ENCODE results near the gene ADGRL1.
A peak's percentile ranks its signal among the peaks of the same experiment; 100 is the strongest.

The ADGRL1 gene

DNA sequence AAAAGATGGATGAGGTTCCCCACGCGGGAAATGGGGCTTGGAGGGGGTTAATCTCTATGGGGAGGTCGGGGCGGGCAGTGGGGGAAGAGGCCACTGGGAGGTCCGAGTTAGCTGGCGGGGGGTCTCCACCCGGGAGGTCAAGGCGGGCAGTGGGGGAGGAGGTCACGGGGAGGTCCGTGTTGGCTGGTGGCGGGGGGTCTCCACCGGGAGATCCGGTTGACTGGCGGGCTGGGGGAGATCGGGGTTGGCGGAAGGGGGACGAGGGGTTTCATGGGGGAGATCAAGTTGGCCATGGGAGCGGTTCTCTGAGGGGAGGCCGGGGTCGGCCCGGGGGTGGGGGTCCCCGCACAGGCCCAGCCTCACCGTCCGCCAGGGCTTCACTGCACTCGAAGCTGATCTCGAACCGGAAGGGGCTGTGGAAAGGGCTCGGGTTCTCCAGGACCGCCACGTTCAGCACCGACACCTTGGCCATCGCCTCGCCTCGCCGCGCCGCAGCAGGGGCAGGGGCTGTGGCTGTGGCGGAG lies 69.9 kb downstream of the ADGRL1 start:
- no peak for DNase-seq

DNA sequence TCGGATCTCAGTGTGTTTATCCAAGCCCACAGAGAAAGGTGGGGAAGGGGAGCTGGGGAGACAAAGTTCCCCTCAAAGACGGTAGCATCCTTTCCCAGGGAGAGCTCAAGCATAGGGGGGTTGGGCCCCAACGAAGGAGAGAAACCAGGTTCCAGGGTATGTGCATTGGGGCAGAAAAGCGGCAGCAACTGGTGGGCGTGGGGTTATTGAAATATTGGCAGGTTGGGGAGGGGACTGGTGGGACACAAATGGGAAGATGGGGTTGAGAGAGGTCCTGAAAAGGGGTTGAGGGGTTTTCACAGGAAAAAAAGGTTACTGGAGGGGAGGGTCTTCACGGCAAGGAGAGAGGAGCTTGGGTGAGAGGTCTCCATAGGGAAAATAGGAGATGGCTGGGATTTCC lies 70.6 kb downstream of the ADGRL1 start:
- DNase-seq = no peak

DNA sequence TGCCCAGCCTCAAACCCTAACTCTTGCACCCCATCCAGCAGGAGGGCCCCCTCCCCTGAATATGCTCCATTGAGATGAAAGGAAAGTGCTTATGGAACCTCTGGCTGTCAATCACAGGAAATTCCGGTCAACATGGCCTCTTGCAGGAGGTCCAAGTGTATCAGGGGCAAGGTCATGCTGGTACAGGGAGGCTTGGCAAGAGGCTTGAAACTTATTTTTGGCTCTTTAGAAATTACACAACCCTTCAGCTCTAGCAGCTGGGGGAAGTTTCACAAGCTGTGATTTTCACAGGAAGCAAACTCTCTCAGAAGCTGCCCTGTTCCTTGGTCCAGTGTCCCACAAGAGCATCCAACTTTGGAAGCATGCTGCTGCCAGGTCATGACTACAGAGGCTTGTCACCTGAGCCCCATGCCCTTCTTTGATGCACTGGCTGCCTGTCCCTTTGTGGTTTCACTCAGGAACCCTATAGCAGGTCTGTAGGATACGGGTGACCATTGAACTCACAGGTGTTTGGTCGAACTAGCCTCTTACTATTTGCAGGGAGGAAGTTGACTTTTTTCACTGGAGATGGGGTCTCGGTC lies 78.0 kb downstream of the ADGRL1 start:
- no peak for DNase-seq

DNA sequence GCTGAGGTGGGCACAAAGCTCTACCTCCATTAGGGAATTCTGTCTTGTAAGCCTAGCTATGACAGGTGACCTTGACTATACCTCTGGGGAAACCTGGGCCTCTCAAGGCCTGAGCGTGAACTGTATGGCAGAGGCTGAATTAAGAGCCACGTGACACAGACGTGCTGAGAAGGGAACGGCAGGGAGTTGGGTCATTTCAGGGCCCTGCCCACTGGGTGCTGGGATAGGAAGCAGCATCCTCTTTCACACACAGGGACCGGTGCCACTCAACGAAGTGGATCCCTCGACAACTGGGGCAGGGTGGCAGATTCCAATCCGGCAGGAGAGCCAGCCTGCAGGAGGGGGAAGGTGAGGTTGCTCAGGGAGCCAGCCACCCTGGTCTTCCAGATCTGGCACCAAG lies 78.8 kb downstream of the ADGRL1 start:
- DNase-seq = no peak

DNA sequence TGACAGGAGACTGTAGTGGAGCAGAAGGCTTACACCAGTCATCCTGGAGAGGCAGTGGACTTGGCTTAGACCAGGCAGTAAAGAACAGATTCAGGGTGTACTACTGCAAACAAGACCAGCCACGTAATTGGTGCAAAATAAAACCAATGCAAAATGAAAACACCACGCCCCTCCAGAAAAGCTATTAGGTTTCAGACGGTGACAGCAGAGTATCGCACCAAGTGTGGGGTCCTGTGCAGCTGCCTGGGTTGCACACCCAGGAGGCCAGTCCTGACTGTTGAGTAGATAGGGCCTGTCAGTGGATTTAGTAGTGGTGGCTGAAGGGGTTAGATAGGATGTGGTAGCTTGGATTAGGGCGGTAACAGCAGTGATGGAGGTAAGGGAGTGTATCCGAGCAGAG lies 83.0 kb downstream of the ADGRL1 start:
- no peak for DNase-seq

DNA sequence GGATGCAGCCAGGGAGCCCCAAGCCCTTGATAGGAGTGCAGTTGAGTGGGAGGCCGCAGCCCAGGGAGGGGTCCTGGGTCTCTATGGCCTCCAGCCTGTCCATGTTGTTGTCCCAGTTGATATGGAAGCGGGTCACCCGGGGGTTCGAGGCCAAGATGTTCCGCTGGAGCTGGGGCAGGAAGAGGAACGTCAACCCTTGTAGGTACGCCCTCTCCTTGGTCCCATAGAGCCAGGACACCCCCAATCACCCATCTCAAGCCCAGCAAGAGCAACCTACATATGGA lies 85.5 kb downstream of the ADGRL1 start:
- no peak for DNase-seq

DNA sequence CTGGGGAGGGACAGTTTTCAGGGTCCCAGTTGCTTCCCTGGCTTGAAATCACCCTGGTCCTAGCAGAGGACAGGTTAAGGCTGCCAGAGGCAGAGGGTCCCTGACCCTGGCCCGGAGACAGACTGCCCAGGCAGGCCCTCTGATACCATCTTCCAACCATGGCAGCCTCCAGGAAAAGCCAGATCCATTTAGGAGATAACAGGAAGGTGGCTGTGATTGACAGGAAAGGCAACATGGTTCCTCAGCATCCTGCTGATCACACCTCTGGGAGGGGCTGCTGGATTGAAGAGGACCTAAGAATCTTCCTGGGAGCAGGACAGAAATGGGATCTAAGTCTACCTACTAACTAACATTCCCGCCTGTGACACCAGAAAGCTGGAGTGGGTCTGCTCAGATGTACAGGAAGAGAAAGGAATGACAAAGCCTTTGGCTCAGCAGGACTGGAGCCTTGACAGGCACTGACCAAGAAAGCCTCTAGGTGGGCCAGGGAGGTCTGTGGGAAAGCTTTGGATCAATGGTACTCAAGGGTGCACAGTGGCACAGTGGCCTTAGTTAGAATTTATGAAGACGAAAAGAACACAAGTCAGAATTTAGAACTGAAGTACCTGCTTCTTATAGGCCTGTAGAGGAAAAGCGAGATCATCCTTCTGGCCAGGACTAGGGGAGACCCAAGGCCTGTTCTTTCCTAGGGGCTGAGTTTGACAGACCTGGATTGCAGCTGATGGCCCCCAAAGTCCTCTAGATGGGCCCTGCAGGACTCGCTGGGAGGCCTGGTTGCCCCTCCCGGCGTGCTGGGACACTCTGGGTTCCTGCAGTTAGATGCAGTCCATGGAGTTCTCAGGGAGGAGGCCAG lies 86.1 kb downstream of the ADGRL1 start:
- DNase-seq = no peak

DNA sequence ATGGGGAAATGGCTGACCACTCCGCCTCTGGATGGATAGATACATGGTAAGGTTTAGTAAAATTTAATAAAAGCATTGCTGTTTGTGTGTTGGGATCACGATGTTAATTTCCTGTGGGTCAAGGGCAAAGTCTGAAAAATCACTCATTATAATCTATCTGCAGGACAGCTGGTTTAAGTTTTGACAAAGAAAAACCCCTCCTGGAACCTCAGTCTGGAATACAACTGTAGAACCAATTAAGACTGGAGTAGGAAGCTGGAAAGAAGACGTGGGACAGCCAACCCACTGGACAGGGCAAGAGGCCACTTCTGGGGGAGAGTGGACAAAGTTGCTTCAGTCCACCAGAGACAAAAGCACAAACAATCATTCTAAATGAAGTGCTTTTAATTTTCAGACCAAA lies 86.8 kb downstream of the ADGRL1 start:
- DNase-seq = no peak

DNA sequence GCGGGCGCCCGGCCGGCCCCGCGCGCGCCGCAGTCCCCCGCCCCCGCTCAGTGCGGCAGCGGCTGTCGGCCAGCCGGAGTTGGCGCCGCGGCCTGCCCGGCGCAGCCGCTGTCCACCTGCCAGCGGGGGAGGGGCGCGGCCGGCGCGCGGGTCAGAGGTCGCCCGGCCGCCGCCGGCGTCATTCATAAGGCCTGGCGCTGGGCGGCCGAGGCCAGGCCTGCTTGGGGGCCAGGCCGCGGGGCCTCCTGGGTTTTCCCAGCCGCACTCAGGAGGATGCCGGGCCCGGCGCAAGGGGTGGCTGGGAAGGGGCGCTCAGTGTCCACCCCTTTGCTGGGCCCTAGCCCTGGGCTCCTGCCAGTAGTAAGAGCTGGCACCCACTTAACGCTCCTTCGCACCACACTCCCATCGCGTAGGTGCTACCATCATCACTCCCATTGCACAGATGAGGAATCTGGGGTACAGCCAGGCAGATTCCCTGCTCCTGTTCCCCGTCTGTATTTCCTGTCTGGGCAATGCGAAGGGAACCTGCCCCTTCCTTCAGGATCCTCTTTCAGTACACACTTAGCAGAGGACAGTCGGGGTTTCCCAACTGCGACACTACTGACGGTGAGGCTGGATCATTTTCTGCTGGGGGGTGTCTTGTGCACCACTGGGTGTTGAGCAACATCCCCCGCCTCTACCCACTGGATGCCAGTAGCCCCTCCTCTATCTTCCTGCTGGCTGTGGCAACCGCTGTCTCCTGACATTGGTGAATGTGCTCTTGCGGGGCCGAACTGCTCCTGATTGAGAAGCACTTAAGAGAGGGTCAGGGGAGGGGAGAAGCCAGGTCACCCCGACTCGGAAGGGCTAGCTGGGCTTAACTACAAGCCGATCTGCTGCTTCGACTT lies 87.6 kb downstream of the ADGRL1 start:
- DNase-seq = peak; percentile 57

DNA sequence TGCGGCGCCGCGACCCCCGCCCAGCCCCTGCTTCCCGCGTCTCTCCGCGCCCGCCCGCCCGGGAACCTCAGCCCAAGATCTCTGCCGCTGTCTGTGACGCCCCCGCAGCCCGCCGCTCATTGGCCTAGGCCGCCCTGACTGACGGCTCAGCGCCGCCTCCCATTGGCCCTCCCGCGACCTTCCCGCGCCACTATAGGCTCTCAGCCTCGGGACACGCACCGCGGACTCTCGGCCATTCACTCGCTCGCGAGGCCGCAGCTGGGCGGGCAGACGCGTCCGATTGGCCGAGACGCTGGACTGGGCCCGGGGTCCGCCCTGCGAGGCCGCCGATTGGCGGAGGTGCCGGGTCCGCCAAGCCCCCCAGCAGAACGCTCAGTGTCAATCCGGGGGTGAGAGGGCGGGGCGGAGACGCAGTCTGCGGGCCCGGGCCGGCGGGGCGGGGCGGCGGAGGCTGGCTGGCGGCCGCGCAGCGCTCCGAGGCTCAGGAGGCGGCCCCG lies 88.3 kb downstream of the ADGRL1 start, which contains the start of gene PRKACA:
Gene PRKACA, minus strand, starts transcription at position 95 of the 497 bp plus-strand sequence. CDS start 215 bp downstream, outside the sequence.
- DNase-seq = peak; percentile 98

DNA sequence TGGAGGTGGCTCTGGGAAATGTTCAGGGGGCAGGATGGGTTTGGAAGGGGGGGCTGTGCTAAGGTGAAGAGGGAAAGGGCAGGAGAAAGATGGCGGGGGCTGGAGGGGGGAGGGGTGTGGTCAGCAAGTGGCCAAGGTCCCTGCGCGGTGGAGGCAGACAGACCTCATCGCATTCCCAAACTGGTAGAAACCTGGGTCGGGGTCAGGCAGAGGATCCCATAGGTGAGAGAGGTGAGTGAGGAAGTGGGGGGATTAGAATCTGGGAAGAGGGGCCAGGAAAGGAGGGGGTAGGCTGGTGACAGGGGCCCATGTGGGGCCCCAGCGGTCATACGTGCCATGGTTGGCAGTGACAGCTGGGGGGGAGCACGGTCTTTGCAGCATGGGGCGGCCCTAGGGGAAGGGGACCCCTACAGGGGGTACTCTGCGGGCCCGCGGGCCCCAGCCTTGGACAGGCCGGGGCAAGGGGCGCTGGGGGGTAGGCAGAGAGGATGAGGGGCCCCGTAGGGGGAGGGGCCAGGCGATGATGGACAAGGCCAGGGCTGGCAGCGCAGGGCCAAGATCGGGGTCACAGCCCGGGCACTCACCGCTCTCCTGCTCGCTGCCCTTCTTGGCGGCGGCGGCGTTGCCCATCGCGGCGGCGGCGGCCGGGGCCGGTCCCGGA lies 88.9 kb downstream of the ADGRL1 start:
- DNase-seq = no peak

DNA sequence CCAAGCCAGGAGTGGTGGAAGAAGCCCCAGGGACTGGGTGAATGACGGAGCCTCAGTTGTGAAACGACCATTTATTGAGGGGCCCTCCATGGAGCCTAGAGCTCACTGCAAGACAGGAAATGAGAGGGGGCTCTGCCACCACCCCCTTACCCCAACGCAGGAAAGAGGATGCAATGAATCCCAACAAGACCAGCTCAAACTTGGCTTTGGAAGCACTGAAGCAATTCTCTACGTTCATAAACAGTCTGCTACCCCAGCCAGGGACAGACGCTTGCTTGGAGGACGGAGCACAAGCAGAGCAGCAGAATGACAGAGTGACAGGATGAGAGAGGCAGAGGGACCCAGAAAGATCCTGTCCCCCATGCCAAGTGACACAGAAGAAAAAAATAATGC lies 89.4 kb downstream of the ADGRL1 start:
- DNase-seq = no peak

DNA sequence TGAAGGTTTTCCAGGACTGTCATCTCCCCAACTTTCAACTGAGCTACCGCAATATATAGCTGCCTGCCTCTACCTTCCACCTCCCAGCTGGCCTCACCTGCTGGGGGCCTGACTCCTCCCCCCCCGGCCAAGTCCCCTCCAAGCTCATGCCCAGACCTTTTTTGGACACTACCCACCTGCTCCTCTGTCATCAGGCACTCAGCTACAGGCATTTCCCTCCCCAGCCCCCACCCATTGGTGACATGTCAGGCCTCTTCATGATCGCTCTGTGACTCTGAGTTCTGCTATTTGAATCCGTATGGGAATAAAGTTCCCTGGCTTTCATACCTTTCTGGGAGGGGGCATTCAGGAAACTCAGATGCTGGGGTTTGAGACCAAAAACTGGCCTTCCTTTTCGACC lies 90.2 kb downstream of the ADGRL1 start:
- DNase-seq = no peak

DNA sequence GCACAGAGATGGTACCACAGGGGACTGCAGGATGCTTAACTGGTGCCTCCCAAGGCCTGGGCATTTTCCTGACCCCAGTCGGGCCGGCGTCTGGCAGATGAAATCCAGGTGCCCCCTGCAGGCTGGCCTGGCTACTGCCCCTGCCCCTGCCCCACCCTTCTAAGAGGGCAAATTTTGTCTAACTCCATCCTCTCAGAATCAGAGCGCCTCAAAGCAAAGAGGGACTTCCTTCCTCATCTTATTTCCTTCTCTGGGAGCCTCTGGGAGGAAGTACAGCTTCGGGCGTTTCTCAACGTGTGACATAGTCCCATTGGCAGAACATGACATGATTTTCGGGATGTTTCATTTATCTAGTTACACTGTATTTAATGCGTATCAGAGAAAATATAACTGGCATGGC lies 91.1 kb downstream of the ADGRL1 start:
- DNase-seq = no peak

DNA sequence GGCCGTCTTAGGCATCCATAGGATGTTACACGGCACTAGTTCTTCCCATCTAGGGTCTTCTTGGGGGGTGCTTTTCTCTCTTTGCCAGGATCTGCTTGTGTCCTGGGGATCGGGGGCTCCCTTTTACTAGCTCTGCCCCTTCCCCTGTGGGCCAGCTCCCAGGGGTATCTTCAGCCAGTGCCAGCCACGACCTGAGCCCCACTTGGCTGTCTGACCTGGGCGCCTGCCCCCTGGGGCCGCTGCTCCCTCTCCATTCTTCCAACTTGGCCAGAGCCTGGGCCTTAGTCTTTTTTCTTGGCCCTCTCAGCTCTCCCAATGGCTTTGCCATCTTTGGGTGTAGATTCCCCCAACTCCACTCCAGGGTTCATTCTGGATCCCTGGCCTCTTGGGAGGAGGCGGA lies 91.5 kb downstream of the ADGRL1 start:
- DNase-seq = no peak

DNA sequence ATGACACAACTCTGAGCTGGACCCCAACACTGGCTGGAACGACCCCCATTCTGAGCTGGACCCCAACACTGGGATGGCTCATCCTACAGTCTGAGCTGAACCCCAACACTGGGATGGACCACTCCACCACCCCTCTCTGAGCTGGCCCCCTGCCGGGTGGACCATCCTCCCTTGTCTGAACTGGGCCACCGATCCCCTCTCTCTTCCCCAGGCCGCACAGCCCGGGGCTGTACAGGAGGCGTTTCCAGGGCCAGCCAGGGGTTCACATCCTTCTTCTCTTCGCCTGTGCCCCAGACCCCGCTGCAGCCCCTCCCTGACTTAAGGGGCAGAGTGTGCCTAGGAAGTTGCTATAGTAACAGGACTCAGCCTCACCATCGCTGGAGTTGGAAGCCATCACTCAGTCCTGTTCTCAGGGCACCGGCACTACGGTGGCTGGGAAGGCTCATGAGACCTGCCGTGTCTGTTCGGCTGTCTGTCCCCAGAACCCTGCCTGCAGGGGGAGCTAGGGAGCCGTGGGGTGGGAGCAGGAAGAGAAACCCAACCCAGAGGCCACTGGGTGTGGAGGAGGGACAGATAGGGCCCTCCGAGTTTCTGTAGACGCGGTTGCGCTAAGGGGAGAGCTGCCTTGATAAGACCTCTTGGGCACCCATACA lies 92.1 kb downstream of the ADGRL1 start:
- no peak for DNase-seq

DNA sequence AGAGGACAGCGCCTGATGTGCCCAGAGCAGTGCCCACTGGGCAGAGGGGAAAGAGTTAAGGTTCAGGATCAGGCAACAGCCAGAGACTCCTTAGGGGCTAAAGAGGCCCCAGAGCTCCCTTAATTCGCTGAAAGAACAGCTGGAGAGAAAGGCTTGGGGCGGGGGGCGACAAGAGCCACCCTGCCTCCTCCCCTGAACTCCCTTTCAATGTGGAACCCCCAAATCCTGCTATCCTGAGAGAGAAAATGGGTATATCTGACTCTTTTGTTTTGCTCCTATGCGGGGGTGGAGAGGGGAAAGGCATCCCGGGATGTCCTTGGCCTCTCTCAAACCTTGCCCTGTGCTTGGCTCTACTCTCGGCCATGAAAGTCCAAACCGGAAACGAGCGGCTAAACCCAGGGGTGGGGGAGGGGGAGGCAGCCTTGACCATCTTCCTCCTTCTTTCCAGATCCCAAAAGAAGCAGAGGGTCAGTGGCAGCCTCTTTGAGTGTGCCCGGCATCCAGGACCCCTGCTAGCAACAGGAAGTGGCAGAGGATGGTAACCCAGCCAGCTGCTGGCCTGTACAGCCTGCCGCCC lies 93.1 kb downstream of the ADGRL1 start:
- DNase-seq = no peak

DNA sequence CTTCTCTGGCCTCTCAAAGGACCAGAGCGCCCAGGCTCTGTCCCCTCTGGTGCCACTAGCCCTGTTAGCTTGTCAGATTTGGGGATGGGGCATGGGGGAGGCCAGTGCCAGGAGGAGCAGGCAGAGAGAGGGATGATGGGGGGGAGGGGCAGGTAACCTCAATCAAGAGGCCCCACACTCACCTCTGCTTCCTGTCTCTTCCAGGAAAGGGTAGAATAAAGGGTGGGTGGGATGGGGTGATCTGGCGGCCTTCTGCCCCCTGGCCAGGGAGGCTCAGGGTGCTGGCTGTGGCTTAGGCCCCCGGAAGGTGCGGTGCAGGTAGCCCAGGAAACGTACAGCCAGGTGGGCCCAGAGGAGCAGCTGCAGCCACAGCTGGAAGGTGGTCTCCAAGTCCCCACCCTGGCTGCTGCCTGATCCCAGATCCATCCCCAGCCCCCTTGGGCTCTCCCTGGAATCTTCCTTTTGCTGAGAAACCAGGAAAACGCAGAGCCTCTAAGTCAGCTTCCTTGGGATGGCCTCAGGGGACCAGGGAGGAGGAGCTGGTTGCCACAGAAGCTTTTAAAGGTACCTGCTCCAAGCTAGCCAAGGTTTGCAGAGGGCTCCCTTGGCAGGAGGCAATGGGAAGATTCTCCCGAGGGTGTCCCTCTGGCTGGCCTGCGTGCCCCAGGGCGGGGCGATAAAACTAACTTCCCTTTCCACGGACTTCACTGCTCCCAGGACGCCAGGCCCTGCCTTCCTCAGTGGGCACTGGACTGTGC lies 93.7 kb downstream of the ADGRL1 start:
- no peak for DNase-seq

DNA sequence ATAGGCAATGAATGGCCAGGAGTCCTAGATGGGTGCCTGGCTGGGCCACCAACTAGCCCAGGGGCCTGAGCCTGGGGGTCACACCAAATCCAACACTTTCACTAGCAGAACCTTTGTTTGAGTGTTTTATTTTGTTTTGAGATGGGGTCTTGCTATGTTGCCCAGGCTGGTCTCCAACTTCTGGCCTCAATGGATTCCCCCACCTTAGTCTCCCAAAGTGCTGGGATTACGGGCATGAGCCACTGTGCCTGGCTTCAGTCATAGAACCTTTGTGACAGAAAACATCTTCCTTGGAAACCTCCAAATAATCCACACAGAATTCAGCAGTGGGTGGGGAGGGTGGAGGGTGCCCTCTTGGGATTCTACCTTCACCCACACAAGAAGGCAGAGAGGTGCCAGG lies 94.5 kb downstream of the ADGRL1 start:
- no peak for DNase-seq

DNA sequence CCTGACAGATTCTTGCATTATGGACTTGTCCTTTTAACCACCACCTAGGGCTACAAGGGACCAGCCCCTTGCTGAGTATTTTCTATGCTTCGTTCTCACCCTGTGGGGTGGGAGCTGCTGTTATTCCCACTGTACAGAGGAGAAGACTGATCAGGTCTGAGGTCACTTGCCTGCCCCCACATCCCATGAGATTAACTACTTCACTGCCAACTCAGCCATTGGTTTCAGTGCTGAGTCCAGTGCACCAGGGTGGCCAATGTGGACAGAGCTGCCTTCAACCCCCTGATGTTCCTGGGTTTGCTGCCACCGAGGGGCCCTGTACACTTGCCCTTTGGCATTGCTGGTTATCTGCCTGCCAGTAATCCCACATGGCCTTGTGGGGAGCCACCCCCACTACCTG lies 95.3 kb downstream of the ADGRL1 start:
- no peak for DNase-seq
